K562 (cell line): Measurements from ENCODE around the gene RNF11. TPM values are rescaled to one million over a fixed set of nuclear protein-coding genes. Genes with fewer than 3 reads are reported as not detected.

Experiments
- ATAC-seq: fragments of 200-7000 bp; cut with Tn5 transposase; 3 replicates; pipeline ENCODE4 v1.9.1; 2020; ENCODE audit warnings: moderate library complexity
- BruUV-seq: library from RNA; stranded (reverse); fragments of 400-500 nt; replicated peaks from 2 replicates; lab custom pipeline; 2021; lab: Mats Ljungman, UMichigan
- CTCF ChIA-PET: fragments of 300-600 bp; formaldehyde crosslinking; extraction: SDS; loops from one replicate; lab custom pipeline; 2021; ENCODE audit warnings: low intra/inter-chr PET ratio; lab: Yijun Ruan, JAX
- POLR2A ChIA-PET: fragments of 300-600, 350-650 bp; sonication (Branson Sonifier 250); formaldehyde crosslinking; extraction: SDS; loops from one replicate; lab custom pipeline; 2021; ENCODE audit warnings: antibody characterized with exemption, inconsistent platforms; lab: Yijun Ruan, JAX
- DNase-seq, 4 experiments: peaks; one replicate each; pipeline versions ENCODE4 v3.0.0 to v3.0.0-alpha.2; 2011 to 2018; ENCODE audit warnings: low spot score in 3 of 4, mixed read lengths in 3 of 4; ENCODE audit errors: extremely low read depth in 1 of 4
- FAIRE-seq: peaks from 2 replicates; lab custom pipeline; 2011; peaks lifted over from hg19 to GRCh38; lab: Jason Lieb, UNC
- H2AFZ ChIP-seq: 2 replicates; pipeline ENCODE4 v1.6.0; 2011; ENCODE audit warnings: low read depth, low read length, control low read depth, inconsistent platforms
- H3K27ac ChIP-seq: fragments of 200-600 bp; 3 replicates; pipeline ENCODE4 v1.8.0; 2011; ENCODE audit warnings: low read depth, mild to moderate bottlenecking, control low read depth, inconsistent platforms, low read length, moderate library complexity, mixed read lengths; ENCODE audit errors: extremely low read depth
- H3K27me3 ChIP-seq, 2 experiments: fragments of 300-600 bp in 1 of 2; 2 replicates in 1 of 2; 3 replicates in 1 of 2; pipeline versions ENCODE4 v1.6.0 to v1.8.0; 2011; ENCODE audit warnings: inconsistent platforms in 2 of 2, low read length in 2 of 2, mild to moderate bottlenecking in 1 of 2, mixed read lengths in 1 of 2, moderate library complexity in 1 of 2; ENCODE audit not compliant: control insufficient read depth in 2 of 2, insufficient read depth in 2 of 2
- H3K36me3 ChIP-seq: fragments of 300-600 bp; 3 replicates; pipeline ENCODE4 v1.8.0; 2011; ENCODE audit warnings: mild to moderate bottlenecking, low read length, inconsistent platforms; ENCODE audit not compliant: control insufficient read depth, insufficient read depth
- H3K4me1 ChIP-seq, 2 experiments: fragments of 200-600 bp in 1 of 2; replicated peaks in 1 of 2; 2 replicates in 1 of 2; 3 replicates in 1 of 2; pipeline versions ENCODE4 v1.5.1 to v1.8.0; 2011; ENCODE audit warnings: inconsistent platforms in 2 of 2, low read length in 2 of 2, mild to moderate bottlenecking in 1 of 2, mixed read lengths in 1 of 2, moderate library complexity in 1 of 2; ENCODE audit not compliant: control insufficient read depth in 2 of 2, insufficient read depth in 2 of 2
- H3K4me2 ChIP-seq: 2 replicates; pipeline ENCODE4 v1.6.1; 2011; ENCODE audit warnings: low read length, control low read depth, inconsistent platforms, mixed read lengths; ENCODE audit not compliant: insufficient read depth
- H3K4me3 ChIP-seq: fragments of 200-600 bp; sonication (generic), shearing (Covaris generic); 2 replicates; pipeline ENCODE4 v1.5.1; 2016; ENCODE audit warnings: control low read depth, inconsistent platforms
- H3K79me2 ChIP-seq: fragments of 200-600 bp; 3 replicates; pipeline ENCODE4 v1.8.0; 2011; ENCODE audit warnings: low read length, inconsistent platforms; ENCODE audit not compliant: control insufficient read depth, insufficient read depth
- H3K9ac ChIP-seq, 2 experiments: 2 replicates each; pipeline versions ENCODE4 v1.6.0 to v1.6.1; 2011; ENCODE audit warnings: low read depth in 2 of 2, low read length in 2 of 2, control low read depth in 1 of 2, inconsistent platforms in 1 of 2, mild to moderate bottlenecking in 1 of 2, mixed read lengths in 1 of 2; ENCODE audit not compliant: insufficient read depth in 1 of 2
- H3K9me1 ChIP-seq: one replicate; pipeline ENCODE4 v1.6.0; 2011; ENCODE audit warnings: inconsistent platforms, mild to moderate bottlenecking, low read length, moderate library complexity; ENCODE audit not compliant: control insufficient read depth, insufficient read depth
- H3K9me3 ChIP-seq: replicated peaks from 2 replicates; pipeline ENCODE4 v1.5.1; 2011; ENCODE audit warnings: low read depth, low read length, inconsistent platforms; ENCODE audit not compliant: control insufficient read depth, insufficient read depth
- H4K20me1 ChIP-seq: replicated peaks from 2 replicates; pipeline ENCODE4 v1.6.1; 2011; ENCODE audit warnings: low read length, inconsistent platforms, mixed read lengths; ENCODE audit not compliant: control insufficient read depth, insufficient read depth
- BCOR ChIP-seq: fragments of 450-650 bp; IDR thresholded peaks from 2 replicates; pipeline ENCODE4 v1.6.1; 2016
- ETV1 ChIP-seq: fragments of 450-650 bp; conservative IDR thresholded peaks from 2 replicates; pipeline ENCODE4 v1.6.1; 2016; ENCODE audit warnings: missing genetic modification characterization, control low read depth, low read depth, missing compliant biosample characterization
- ETV6 ChIP-seq, 3 experiments: fragments of 150-350 bp in 1 of 3; sonication (generic) in 1 of 3; formaldehyde crosslinking in 1 of 3; IDR thresholded peaks; 2 replicates each; pipeline versions ENCODE4 v1.6.1 to v1.8.0; 2014 to 2022; ENCODE audit warnings: borderline replicate concordance in 2 of 3, low read depth in 2 of 3, antibody characterized with exemption in 1 of 3, low read length in 1 of 3, mild to moderate bottlenecking in 1 of 3, missing genetic modification reagents in 1 of 3
- JUND ChIP-seq, 2 experiments: IDR thresholded peaks; 2 replicates in 1 of 2; 3 replicates in 1 of 2; pipeline ENCODE4 v1.6.1; 2011; ENCODE audit warnings: borderline replicate concordance in 2 of 2, low read depth in 2 of 2, low read length in 2 of 2, improper control_type of control experiment in 1 of 2, missing biosample characterization in 1 of 2, missing genetic modification characterization in 1 of 2, missing genetic modification reagents in 1 of 2
- MAFK ChIP-seq: IDR thresholded peaks from 2 replicates; pipeline ENCODE4 v1.6.1; 2011; ENCODE audit warnings: low read length, improper control_type of control experiment
- MCM2 ChIP-seq: fragments of 450-650 bp; IDR thresholded peaks from 2 replicates; pipeline ENCODE4 v1.6.1; 2017; ENCODE audit warnings: low read depth, mild to moderate bottlenecking
- MCM7 ChIP-seq, 2 experiments: fragments of 450-650 bp; IDR thresholded peaks; 2 replicates each; pipeline ENCODE4 v1.6.1; 2016 to 2018
- OTX1 ChIP-seq: fragments of 450-650 bp; formaldehyde crosslinking; IDR thresholded peaks from 2 replicates; pipeline ENCODE4 v1.4.0; 2022; ENCODE audit warnings: mild to moderate bottlenecking
- POLR2AphosphoS5 ChIP-seq: IDR thresholded peaks from 2 replicates; pipeline ENCODE4 v1.6.1; 2011; ENCODE audit warnings: mild to moderate bottlenecking, low read depth, low read length, moderate library complexity; ENCODE audit not compliant: control insufficient read depth, insufficient read depth
- RBBP5 ChIP-seq: fragments of 200-600 bp; sonication (generic); IDR thresholded peaks from 2 replicates; pipeline ENCODE4 v1.6.1; 2012; ENCODE audit warnings: borderline replicate concordance, mild to moderate bottlenecking, low read length, control low read depth, inconsistent platforms; ENCODE audit not compliant: insufficient read depth, poor library complexity, severe bottlenecking
- SOX6 ChIP-seq: fragments of 450-650 bp; IDR thresholded peaks from 2 replicates; pipeline ENCODE4 v1.6.1; 2014; ENCODE audit warnings: mild to moderate bottlenecking
- THRB ChIP-seq: fragments of 450-650 bp; formaldehyde crosslinking; conservative IDR thresholded peaks from 2 replicates; pipeline ENCODE4 v1.4.0; 2022; ENCODE audit warnings: mild to moderate bottlenecking, missing genetic modification characterization
- XRCC4 ChIP-seq: IDR thresholded peaks from one replicate; pipeline ENCODE4 v1.6.1; 2011; ENCODE audit not compliant: insufficient read depth, insufficient read length; ENCODE audit errors: extremely low read depth
- ZBTB34 ChIP-seq: fragments of 250-450 bp; sonication (Bioruptor Pico); IDR thresholded peaks from 2 replicates; pipeline ENCODE4 v1.8.0; 2021; ENCODE audit warnings: mild to moderate bottlenecking, moderate library complexity
- WGBS: fragments of 100-300 bp; shearing (Covaris generic); methylation state at CpG from one replicate; pipeline ENCODE4 v1.1.6; 2016; ENCODE audit warnings: low coverage, mixed read lengths; ENCODE audit not compliant: insufficient coverage; ENCODE audit errors: missing lambda C conversion rate; 5-methylcytosine and 5-hydroxymethylcytosine counted together
- in situ Hi-C: fragments of 300-500 bp; cut with MboI; formaldehyde crosslinking; loops from 4 replicates; pipeline ENCODE4 v1.15.0; 2018; ENCODE audit warnings: inconsistent platforms, mixed read lengths
- intact Hi-C: fragments of 100-400 bp; cut with micrococcal nuclease; formaldehyde crosslinking; loops from 2 replicates; pipeline ENCODE4 v1.14.2; 2022
- polyA plus RNA-seq, 8 experiments: library from polyadenylated mRNA; depleted of rRNA in 4 of 8; stranded (reverse) in 5 of 8; unstranded in 3 of 8; fragments of >200 nt; fragmentation: Nextera tagmentation in 2 of 8; fragmentation: Illumina TruSeq in 1 of 8; extraction: Ambion mirVana in 2 of 8; extraction: Trizol in 1 of 8; gene quantifications; 2 replicates each; pipeline versions ENCODE4 v1.2.1 to v1.2.3, GENCODE V29; 2011 to 2014; ENCODE audit warnings: inconsistent platforms in 1 of 8, missing spikeins in 1 of 8
- total RNA-seq, 7 experiments: library from RNA; depleted of rRNA in 6 of 7; stranded (reverse); fragments of >200 nt in 6 of 7; fragmentation: Illumina TruSeq in 2 of 7; extraction: Trizol in 2 of 7; gene quantifications; 2 replicates each; pipeline versions ENCODE4 v1.2.1 to v1.2.3, GENCODE V29; 2011 to 2021; ENCODE audit warnings: low replicate concordance in 1 of 7

Gene RNF11
- total and polyA plus RNA-seq, 9 of the 15 experiments (the other 6 are each of a cell fraction or from before 2014, with no cell fraction given) = 5.7 to 34.3 (median 23.1) TPM

GRCh38 chr1:51280321-51280978 lies 44.4 kb downstream of the RNF11 start:
- 19% methylated on average over 4 of the region's 4 CpGs for WGBS
- intact Hi-C loops = loop anchor here (5.0 to 10.0 kb wide), 2 partner anchors 63 to 916 kb away; no protein-coding TSS in a partner anchor
- peaks cover 2% of the 10 kb centered on the region for H3K9me1 ChIP-seq
- H3K27ac ChIP-seq = no peak overlapping the region
- peak overlapping the region; percentile 2; the same call in 1 of the 2 replicates for H3K4me2 ChIP-seq
- H2AFZ ChIP-seq = no peak overlapping the region
- BruUV-seq = no TSS peak
- peak; percentile 10; the same call in 1 of the 3 replicates for ATAC-seq
- no peaks in the 10 kb centered on the region for H3K27me3 ChIP-seq
- H3K36me3 ChIP-seq = peaks cover 7% of the 10 kb centered on the region; the same call in 1 of the 3 replicates
- peaks cover 19 to 27% of the 10 kb centered on the region in 2 experiments; a peak in 4 of 5 replicates for H3K4me1 ChIP-seq
- FAIRE-seq = peak; percentile 51
- no peaks in the 10 kb centered on the region for H3K79me2 ChIP-seq
- POLR2A ChIA-PET = interaction anchor here (0.5 to 1.8 kb wide), 9 partner anchors 10 to 303 kb away, joined by 3 to 8 read pairs (median 3); no protein-coding TSS in a partner anchor
- CTCF ChIA-PET = no interaction called here
- H3K4me3 ChIP-seq = no peak overlapping the region
- no peaks in the 10 kb centered on the region for H3K9me3 ChIP-seq
- in situ Hi-C loops = no loop called here
- H4K20me1 ChIP-seq = no peaks in the 10 kb centered on the region; the same call in 1 of the 2 replicates
- H3K9ac ChIP-seq = peak overlapping the region in 1 of 2 experiments; percentile 32; a peak in 1 of 4 replicates
- DNase-seq = peak in 1 of 4 experiments; percentile 64
- TF ChIP-seq XRCC4 (no peak), MAFK (no peak), BCOR (no peak), SOX6 (no peak), ZBTB34 (CRISPR knock-in tag) (no peak), MCM7 (IDR thresholded peaks at IDR 0.05) (no peak; a peak in 1 of 4 replicates), OTX1 (CRISPR knock-in tag) (0 out of 2 replicates have a peak, but pooled peaks have one; percentile 16), THRB (CRISPR knock-in tag) (0 out of 2 replicates have a peak, but pooled peaks have one; percentile 21), ETV1 (no peak), JUND (IDR thresholded peaks at IDR 0.05; ENCODE audit: borderline replicate concordance, low read depth, low read length) (no peak), JUND (tag; IDR thresholded peaks at IDR 0.05; ENCODE audit: borderline replicate concordance, low read depth, low read length) (no peak), POLR2AphosphoS5 (no peak), MCM2 (no peak), RBBP5 (no peak), ETV6 (IDR thresholded peaks at IDR 0.05; ENCODE audit: borderline replicate concordance in 1 of 2, low read depth in 2 of 2, low read length in 1 of 2) (no peak), ETV6 (CRISPR knock-in tag; IDR thresholded peaks at IDR 0.05; ENCODE audit: borderline replicate concordance) (no peak)
